HL-60 (cell line): ENCODE results near the gene RAB3IP.

Source experiments
- DNase-seq, 2 experiments: peaks; one replicate each; pipeline ENCODE4 v3.0.0-alpha.2; 2010 to 2020; ENCODE audit warnings: low read depth in 1 of 2, low spot score in 1 of 2
- H3K27ac ChIP-seq: fragments of 250-450 bp; sonication (Bioruptor Pico); replicated peaks from 2 replicates; pipeline ENCODE4 v1.5.1; 2020; ENCODE audit warnings: mild to moderate bottlenecking, moderate library complexity
- H3K27me3 ChIP-seq: fragments of 250-450 bp; sonication (Bioruptor Pico); 2 replicates; pipeline ENCODE4 v1.5.1; 2021; ENCODE audit warnings: mild to moderate bottlenecking, moderate library complexity; ENCODE audit not compliant: insufficient read depth, poor library complexity, severe bottlenecking
- H3K4me3 ChIP-seq: replicated peaks from 2 replicates; pipeline ENCODE4 v1.5.1; 2011; ENCODE audit warnings: mild to moderate bottlenecking, control low read depth, low read length; ENCODE audit not compliant: insufficient read depth
- CTCF ChIP-seq: IDR thresholded peaks from one replicate; pipeline ENCODE4 v1.5.1; 2011; ENCODE audit warnings: low read length, control low read depth, inconsistent platforms; ENCODE audit not compliant: insufficient read depth
- GABPA ChIP-seq: IDR thresholded peaks from 2 replicates; pipeline ENCODE4 v1.6.1; 2012; ENCODE audit warnings: low read depth
- POLR2AphosphoS5 ChIP-seq: IDR thresholded peaks from 2 replicates; pipeline ENCODE4 v1.6.1; 2012; ENCODE audit warnings: low read depth
- REST ChIP-seq: IDR thresholded peaks from 2 replicates; pipeline ENCODE4 v1.6.1; 2012; ENCODE audit warnings: low read depth; ENCODE audit not compliant: insufficient replicate concordance
- SPI1 ChIP-seq: IDR thresholded peaks from 2 replicates; pipeline ENCODE4 v1.6.1; 2012; ENCODE audit warnings: low read depth, mild to moderate bottlenecking, borderline replicate concordance

The RAB3IP gene

GRCh38 chr12:69720750-69721149 is 17.9 kb upstream of the RAB3IP start:
- TF ChIP-seq GABPA (no peak), REST (no peak), SPI1 (no peak), CTCF (no peak), POLR2AphosphoS5 (no peak)
- no peak for DNase-seq
- H3K27me3 ChIP-seq: peaks cover 3% of the 10 kb centered on the region
- no peak overlapping the region for H3K4me3 ChIP-seq
- no peak overlapping the region for H3K27ac ChIP-seq

GRCh38 chr12:69726922-69727321 is 11.7 kb upstream of the RAB3IP start:
- no peak for TF ChIP-seq SPI1
- no peak for TF ChIP-seq POLR2AphosphoS5
- TF ChIP-seq CTCF: no peak
- TF ChIP-seq GABPA: no peak
- no peak for TF ChIP-seq REST
- Histone ChIP-seq H3K27me3 (peaks cover 8% of the 10 kb centered on the region), H3K27ac (no peak overlapping the region), H3K4me3 (no peak overlapping the region)
- no peak for DNase-seq

- no peak for DNase-seq
Observed at GRCh38 chr12:69732088-69732487, 6.6 kb upstream of the RAB3IP start.

More at GRCh38 chr12:69732088-69732487, 6.6 kb upstream of the RAB3IP start:
- Histone ChIP-seq H3K27me3 (peaks cover 2% of the 10 kb centered on the region), H3K4me3 (no peak overlapping the region), H3K27ac (no peak overlapping the region)
- TF ChIP-seq POLR2AphosphoS5 (no peak), REST (no peak), SPI1 (no peak)
